Activated CD4-positive, alpha-beta T cell treated with anti-CD3 and anti-CD28 coated beads for 24 hours (primary cell): Measurements from ENCODE around the gene GRIK2.

Experiments
- DNase-seq, 2 donors: peaks; one replicate each; pipeline ENCODE4 v3.0.0-alpha.2; 2020; ENCODE audit warnings: low read depth in 2 of 2

GRIK2 gene

DNA sequence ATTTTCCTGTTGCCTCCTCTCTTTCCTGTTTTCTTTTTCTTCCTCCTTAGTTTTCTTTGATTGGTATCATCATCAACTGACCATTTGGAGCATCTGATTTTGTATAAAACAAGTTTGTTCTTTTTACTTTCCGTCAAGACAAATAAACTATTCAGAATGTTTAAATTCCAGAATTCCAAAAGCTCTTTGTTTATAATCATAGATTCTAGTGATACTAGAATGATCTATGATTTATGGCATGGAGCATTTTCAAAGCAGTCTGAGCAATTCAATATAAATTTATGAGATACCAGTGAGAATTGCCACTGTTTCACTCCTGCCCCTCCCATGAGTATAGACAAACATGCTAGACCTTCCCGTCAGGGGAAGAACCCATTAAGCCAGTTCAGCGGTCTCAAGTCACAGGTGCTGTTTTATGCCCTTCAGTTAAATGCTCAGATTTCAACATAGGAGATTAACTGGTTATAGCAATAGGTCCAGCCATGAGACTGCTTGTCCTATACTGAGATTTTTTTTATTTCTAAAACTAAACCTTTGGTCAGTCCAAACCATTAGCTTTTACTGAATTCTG lies 60.7 kb downstream of the GRIK2 start:
- no peak for DNase-seq

DNA sequence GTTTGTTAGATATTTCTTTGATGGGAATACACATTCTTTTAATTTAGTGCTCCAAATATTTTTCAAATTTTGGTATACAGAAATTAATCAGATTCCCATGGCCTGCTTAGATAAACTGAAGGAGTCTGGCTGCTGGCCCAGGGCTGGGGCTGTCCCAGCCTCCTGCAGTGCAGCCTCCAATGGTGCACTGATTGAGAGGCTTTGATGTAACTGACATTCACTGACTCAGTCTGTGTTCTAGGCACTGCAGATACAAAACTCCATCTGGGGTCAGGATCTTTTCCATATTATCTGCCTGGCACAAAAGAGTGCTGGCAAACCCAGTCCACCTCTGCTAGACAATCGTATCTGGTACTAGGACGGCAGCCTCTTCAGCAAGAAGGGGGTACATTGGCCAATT lies 64.8 kb downstream of the GRIK2 start:
- DNase-seq = no peak

DNA sequence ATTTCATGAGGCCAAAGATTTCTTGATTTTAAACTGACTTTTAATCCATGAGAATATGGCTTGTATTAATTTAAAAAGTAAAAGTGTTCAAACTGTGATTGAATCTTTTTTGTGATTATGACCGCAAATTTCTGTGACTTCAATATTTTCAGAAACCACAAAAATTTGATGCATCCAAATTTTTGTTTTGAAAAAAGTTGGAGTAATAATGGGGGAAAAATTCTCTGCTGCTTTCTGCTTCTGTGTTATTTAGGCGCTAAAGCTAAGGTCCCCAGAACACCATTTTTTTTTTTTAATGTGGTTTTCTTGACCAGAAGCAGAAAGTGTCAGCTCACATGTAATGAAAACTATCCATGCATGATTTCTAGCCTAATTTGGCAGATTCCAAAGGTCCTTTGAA lies 65.3 kb downstream of the GRIK2 start:
- DNase-seq = no peak

DNA sequence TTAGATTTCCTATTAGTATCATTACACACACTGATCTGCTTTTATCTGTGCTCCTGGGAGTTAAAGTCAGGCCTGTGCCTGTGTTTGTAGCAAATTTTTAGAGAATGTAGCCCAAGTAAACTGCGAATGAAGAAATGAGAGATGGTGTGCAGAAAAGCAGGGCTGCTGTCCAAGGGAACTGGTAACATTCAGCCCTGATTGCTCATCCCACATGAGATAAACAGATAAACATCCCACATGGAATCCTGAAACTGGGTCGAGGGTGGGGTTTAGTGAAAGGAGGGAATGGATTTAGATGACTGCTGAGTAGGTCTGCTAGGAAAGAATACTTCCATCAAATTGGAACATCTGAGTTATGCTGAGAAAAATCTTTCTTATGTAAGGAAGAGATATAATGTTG lies 69.1 kb downstream of the GRIK2 start:
- no peak for DNase-seq

GRCh38 chr6:101465863-101466262 lies 72.4 kb downstream of the GRIK2 start:
- DNase-seq = no peak

DNA sequence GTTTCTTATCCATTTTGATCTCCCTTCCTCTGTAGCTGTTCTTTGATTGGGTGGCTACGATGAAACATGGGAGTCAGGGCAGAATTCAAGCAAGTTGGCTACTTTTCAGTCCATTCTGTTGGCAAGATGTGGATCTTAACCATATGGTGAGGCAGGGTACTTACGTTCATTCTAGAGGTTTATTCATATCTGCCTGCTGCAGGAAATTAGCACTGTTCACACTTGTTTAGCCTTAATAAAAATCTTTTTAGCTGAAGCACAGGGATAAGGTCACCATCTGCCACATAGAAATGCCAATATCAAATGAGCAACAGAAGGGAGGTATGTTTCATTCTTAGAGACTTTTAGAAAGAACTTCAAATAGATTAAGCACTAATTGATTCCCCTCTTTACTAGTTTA lies 83.9 kb downstream of the GRIK2 start:
- no peak for DNase-seq

GRCh38 chr6:101478891-101479290 lies 85.4 kb downstream of the GRIK2 start:
- no peak for DNase-seq

DNA sequence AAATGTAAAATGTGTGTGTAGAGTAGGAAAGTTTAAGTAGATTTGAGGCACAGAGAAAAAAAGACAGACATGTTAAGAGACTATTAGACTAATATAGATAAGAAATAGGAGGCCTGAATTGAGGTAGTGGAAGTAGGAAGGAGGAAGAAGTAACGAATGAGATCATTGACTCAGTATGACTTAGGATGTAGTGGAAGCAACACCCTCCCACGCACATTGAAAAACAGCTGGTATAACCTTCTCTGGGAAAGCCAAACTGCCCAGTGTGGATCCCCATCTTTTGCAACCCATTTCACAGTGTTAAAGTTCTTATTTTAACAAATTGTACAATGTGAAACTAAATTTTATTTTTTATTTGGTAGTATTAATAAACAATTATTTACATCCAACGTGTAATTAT lies 89.1 kb downstream of the GRIK2 start:
- no peak for DNase-seq

- no peak for DNase-seq
These were observed 91.3 kb downstream of the GRIK2 start for GRCh38 chr6:101484781-101485180.

DNA sequence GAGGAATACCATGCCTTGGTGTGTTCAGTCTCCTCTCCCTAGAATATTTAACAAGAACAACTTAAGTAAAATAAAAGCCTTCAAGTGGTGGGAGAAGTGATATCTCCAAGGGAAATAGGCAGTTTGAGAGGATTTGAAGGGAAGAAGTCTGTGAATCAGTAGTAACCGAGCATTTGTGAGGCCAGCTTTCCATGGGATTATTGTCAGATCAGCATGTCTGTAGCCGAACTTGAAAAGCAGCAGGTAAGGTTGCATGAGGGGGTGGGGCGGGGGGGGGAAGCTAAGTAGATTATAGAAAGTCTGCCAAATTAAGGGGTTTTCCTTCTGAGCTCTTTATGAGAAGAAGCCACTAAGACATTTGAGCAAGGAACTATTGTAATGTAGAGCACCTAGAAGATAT lies 92.6 kb downstream of the GRIK2 start:
- DNase-seq = no peak

DNA sequence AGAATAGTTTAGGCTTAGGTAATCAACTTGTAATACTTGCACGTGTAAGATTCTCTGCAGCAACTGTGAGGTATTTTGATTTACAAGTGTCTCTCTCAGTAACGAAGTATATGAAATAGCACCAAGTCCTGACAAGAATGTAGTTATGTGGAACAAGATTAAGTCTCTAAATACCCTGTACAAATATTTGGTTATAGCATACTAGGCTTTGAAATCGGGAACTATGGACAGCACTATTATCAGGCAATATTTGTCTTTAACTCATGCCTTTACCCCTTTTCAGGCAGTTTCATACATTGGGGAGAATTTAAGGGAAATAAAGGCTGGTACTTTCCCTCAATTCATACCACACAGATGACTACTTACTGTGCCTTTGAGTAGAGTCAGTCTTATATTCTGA lies 93.2 kb downstream of the GRIK2 start:
- no peak for DNase-seq

- no peak for DNase-seq
These were observed 95.9 kb downstream of the GRIK2 start for GRCh38 chr6:101489456-101489855.

- no peak for DNase-seq
These were observed 97.3 kb downstream of the GRIK2 start for GRCh38 chr6:101490857-101491256.

- DNase-seq = no peak
These were observed 109.3 kb downstream of the GRIK2 start for GRCh38 chr6:101502818-101503217.

DNA sequence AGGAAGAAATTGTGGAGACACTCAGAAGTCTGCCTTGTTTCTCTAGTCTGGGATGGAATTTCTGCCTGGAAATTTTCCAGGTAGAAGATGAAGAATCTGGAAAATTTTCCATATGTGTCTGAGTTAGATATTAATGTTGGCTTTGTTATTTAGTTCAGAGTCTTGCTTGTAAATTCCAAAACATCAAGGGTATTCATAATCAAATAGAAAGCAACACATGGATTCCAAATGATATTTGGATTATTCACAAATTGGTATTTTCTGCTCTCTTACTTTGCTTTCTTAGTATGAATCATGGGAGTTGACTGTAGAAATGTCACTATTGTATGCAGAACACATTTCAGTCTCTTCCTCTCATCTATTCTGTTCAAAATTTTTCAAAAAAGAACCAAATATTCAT lies 116.0 kb downstream of the GRIK2 start:
- DNase-seq = no peak

DNA sequence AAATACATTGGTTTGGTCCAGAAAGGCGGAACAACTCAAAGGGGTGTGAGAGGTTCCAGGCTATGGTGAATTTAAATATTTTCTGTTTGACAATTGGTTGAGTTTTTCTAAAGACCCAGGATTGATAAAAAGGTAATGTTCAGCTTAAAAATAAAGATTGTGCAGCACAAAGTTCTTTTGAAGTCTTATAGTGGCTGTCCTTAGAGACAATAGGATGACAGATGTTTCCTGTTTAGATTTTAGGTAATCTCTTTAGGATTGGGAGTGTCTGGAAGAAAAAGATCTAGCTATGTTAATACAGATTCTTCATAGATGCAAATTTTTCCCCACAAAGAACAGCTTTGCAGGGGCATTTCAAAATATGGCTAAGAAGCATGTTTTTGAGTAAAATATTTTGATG lies 119.7 kb downstream of the GRIK2 start:
- DNase-seq = no peak

GRCh38 chr6:101516578-101516977 lies 123.1 kb downstream of the GRIK2 start:
- DNase-seq = no peak

- DNase-seq = no peak
These were observed 124.1 kb downstream of the GRIK2 start for GRCh38 chr6:101517632-101518031.

GRCh38 chr6:101522254-101522653 lies 128.7 kb downstream of the GRIK2 start:
- DNase-seq = no peak

DNA sequence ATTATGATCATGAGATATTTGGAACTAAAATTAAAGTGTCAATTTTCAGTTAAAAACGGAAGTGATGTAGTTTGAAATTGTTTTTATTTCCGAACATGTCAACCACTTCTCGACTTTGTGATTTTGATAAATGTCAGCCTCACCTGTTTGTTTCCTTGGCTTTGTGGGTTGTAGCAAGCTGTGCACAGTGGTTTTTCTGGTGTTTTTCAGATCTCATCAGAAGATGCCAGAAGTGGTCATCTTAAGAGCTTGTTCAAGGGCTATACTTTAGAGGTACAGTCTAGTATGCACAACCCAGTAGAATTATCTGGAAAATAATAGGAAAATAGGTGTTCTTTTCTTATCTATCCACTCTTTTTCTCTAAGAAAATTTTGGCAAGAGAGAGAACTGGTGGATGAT lies 134.0 kb downstream of the GRIK2 start:
- DNase-seq = no peak

DNA sequence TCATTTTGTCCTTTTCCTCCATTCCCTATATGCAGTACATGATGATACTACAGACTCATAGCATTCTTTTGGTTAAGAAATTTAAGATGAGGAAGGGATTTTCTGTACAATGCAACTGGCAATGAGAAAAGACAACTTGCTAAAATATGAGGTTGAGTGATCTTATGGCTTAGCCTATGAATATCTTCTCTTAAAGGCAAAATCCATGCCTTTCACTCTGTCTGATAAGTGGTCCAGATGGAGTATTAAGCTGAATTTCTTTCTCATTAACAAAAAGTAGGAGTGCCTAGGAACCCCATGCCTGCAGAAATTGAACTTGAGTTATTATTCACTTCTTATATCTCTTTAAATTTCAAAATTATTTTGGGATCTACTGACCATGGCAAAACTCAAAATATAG lies 135.3 kb downstream of the GRIK2 start:
- no peak for DNase-seq

DNA sequence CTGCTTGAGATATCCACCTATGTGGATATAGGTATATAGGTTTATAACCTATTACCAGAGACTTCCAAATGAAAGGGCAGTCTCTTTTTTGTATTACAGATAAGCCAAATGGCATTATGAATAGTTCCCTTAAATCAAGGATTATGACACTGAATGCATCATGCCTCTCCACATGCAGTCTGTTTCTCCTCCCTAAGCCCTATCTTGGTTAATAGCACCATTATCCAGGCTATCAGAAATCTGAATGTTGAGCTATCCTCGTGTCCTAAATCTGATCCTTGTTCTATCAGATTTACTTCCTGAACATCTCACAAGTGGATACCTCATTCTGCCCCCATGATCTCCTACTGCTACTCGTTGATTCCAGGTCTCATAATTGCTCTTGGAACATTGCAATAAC lies 138.0 kb downstream of the GRIK2 start:
- no peak for DNase-seq

- DNase-seq = no peak
These were observed 140.9 kb downstream of the GRIK2 start for GRCh38 chr6:101534386-101534785.

DNA sequence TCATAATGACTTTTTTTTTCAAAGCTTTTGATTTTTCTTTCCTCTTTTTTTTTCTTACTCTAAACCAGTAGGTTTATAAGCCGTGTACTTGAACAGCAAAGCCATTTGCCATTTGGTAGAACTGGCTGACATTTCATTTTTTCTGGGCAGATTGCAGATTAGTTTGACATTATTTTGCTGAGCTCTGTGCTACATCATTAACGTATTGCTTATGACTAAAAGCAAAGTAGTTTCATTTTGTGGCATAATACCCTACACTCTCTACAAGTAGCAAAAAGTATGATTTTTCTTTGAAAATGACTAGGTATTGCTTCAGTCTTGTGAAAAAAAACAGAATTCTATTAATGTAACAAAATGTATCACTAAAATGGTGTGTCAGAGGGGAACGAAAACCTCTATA lies 141.3 kb downstream of the GRIK2 start:
- DNase-seq = no peak
